Measurements from ENCODE around the gene CDK19. TPM values are rescaled to one million over a fixed set of nuclear protein-coding genes. Genes with fewer than 3 reads are reported as not detected.

CDK19 gene
- total and polyA plus RNA-seq, 2 experiments from 2014 or later = 7.7 to 10.1 TPM

GRCh38 chr6:110800839-110801196, 14.5 kb downstream of the CDK19 start (continued):
- TF ChIP-seq NANOG (IDR thresholded peaks at IDR 0.05; ENCODE audit: borderline replicate concordance) (no peak), JUNB (IDR thresholded peaks at IDR 0.05; ENCODE audit: unreplicated experiment) (no peak), ETS1 (IDR thresholded peaks at IDR 0.05) (no peak), POLR2AphosphoS5 (IDR thresholded peaks at IDR 0.05; ENCODE audit: low read depth) (no peak), STAT1 (IDR thresholded peaks at IDR 0.05; ENCODE audit: unreplicated experiment) (no peak)

GRCh38 chr6:110800196-110800838, 15.0 kb downstream of the CDK19 start:
- DNase-seq (ENCODE audit: low spot score) (no peak), ATAC-seq (no peak)
- Mint-ChIP-seq H3K4me1 (no peaks in the 10 kb centered on the region), H3K36me3 (ENCODE audit: low read depth) (peaks cover 10% of the 10 kb centered on the region; the same call in 2 of the 3 replicates), H3K27me3 (ENCODE audit: insufficient read depth, low read depth, poor library complexity) (no peaks in the 10 kb centered on the region), H3K9me3 (peaks cover 9% of the 10 kb centered on the region; the same call in 2 of the 3 replicates), H3K27ac (no peak overlapping the region), H3K4me3 (no peak overlapping the region)
- no peaks in the 10 kb centered on the region for H3K27me3 ChIP-seq (ENCODE audit: insufficient read depth)
- no peak overlapping the region for H3K4me2 ChIP-seq
- peaks cover 16% of the 10 kb centered on the region for H4K20me1 ChIP-seq (replicated peaks; ENCODE audit: insufficient read depth)
- no peak overlapping the region for H3K4me3 ChIP-seq
- no peaks in the 10 kb centered on the region for H3K4me1 ChIP-seq (ENCODE audit: insufficient read depth)
- H2AFZ ChIP-seq = no peak overlapping the region
- no peaks in the 10 kb centered on the region for H3K9me2 ChIP-seq (ENCODE audit: insufficient read depth)
- peaks cover 85% of the 10 kb centered on the region for H3K79me2 ChIP-seq (replicated peaks; ENCODE audit: insufficient read depth)
- H3K36me3 ChIP-seq (ENCODE audit: insufficient read depth) = 0 out of 2 replicates have a peak, but pooled peaks cover 4% of the 10 kb centered on the region
- H3F3A ChIP-seq (replicated peaks; ENCODE audit: low read depth) = no peaks in the 10 kb centered on the region
- 0 out of 2 replicates have a peak overlapping the region, but pooled peaks have one; percentile 26 for H3K27ac ChIP-seq (ENCODE audit: low read depth)
- TF ChIP-seq CTCF (conservative IDR thresholded peaks at IDR 0.05; ENCODE audit: low read depth in 2 of 2) = no peak
- TF ChIP-seq EZH2phosphoT487 (IDR thresholded peaks at IDR 0.05; ENCODE audit: unreplicated experiment) = no peak
- TF ChIP-seq NANOG (IDR thresholded peaks at IDR 0.05; ENCODE audit: borderline replicate concordance) = no peak
- no peak for TF ChIP-seq POLR2AphosphoS5 (IDR thresholded peaks at IDR 0.05; ENCODE audit: low read depth)
- no peak for TF ChIP-seq CREB1 (CRISPR knock-in tag; IDR thresholded peaks at IDR 0.05; ENCODE audit: low read depth)
- no peak for TF ChIP-seq ZNF331 (CRISPR knock-in tag; IDR thresholded peaks at IDR 0.05; ENCODE audit: low read depth)
- TF ChIP-seq STAT1 (IDR thresholded peaks at IDR 0.05; ENCODE audit: unreplicated experiment) = no peak
- TF ChIP-seq EZH2 (IDR thresholded peaks at IDR 0.05; ENCODE audit: low read depth, unreplicated experiment) = no peak
- no peak for TF ChIP-seq ZNF114 (CRISPR knock-in tag; IDR thresholded peaks at IDR 0.05)
- TF ChIP-seq ETS1 (IDR thresholded peaks at IDR 0.05) = no peak
- TF ChIP-seq JUNB (IDR thresholded peaks at IDR 0.05; ENCODE audit: unreplicated experiment) = no peak
- TF ChIP-seq REST (IDR thresholded peaks at IDR 0.05; ENCODE audit: unreplicated experiment) = no peak
